K562 (cell line): ENCODE measurements around the gene CD52. TPM values are rescaled to one million over a fixed set of nuclear protein-coding genes. Genes with fewer than 3 reads are reported as not detected.

Experiments used
- ADNP ChIP-seq: fragments of 200-800 bp; sonication (Bioruptor generic); IDR thresholded peaks from 2 replicates; pipeline ENCODE4 v1.6.1; 2016; ENCODE audit warnings: missing genetic modification characterization, missing compliant biosample characterization
- ARID3A ChIP-seq: IDR thresholded peaks from 2 replicates; pipeline ENCODE4 v1.6.1; 2012; ENCODE audit warnings: low read depth, low read length, improper control_type of control experiment, borderline replicate concordance
- JUNB ChIP-seq: fragments of 450-650 bp; formaldehyde crosslinking; conservative IDR thresholded peaks from 2 replicates; pipeline ENCODE4 v1.4.0; 2020; ENCODE audit warnings: mild to moderate bottlenecking
- L3MBTL2 ChIP-seq: fragments of 450-650 bp; IDR thresholded peaks from 2 replicates; pipeline ENCODE4 v1.6.1; 2016; ENCODE audit warnings: mild to moderate bottlenecking, moderate library complexity
- MCM5 ChIP-seq: fragments of 450-650 bp; IDR thresholded peaks from 2 replicates; pipeline ENCODE4 v1.6.1; 2016; ENCODE audit warnings: low read depth
- MED1 ChIP-seq: sonication (generic); formaldehyde crosslinking; IDR thresholded peaks from 2 replicates; pipeline ENCODE4 v1.8.1; 2023; ENCODE audit warnings: missing genetic modification reagents, borderline replicate concordance
- NFE2 ChIP-seq: IDR thresholded peaks from 2 replicates; pipeline ENCODE4 v1.6.1; 2014; ENCODE audit warnings: antibody characterized with exemption, low read depth
- NKRF ChIP-seq: fragments of 450-650 bp; IDR thresholded peaks from 2 replicates; pipeline ENCODE4 v1.6.1; 2016; ENCODE audit warnings: borderline replicate concordance
- PATZ1 ChIP-seq: fragments of 250-450 bp; sonication (Bioruptor Pico); IDR thresholded peaks from 2 replicates; pipeline ENCODE4 v1.5.0; 2020; ENCODE audit warnings: mild to moderate bottlenecking, borderline replicate concordance
- PREB ChIP-seq: sonication (generic); formaldehyde crosslinking; IDR thresholded peaks from 2 replicates; pipeline ENCODE4 v1.8.1; 2023; ENCODE audit warnings: mild to moderate bottlenecking, missing genetic modification reagents
- RBM39 ChIP-seq: fragments of 200-400 bp; formaldehyde crosslinking; optimal IDR thresholded peaks from 2 replicates; pipeline ENCODE3; 2018; ENCODE audit warnings: low read depth, low read length
- SP2 ChIP-seq: IDR thresholded peaks from 2 replicates; pipeline ENCODE4 v1.6.1; 2011; ENCODE audit warnings: mild to moderate bottlenecking, low read depth, low read length, moderate library complexity; ENCODE audit not compliant: poor library complexity, severe bottlenecking; ENCODE audit errors: extremely low read depth
- SRF ChIP-seq, 2 experiments: fragments of 250-450, 450-650 bp in 1 of 2; sonication (Bioruptor Pico) in 1 of 2; sonication (generic) in 1 of 2; formaldehyde crosslinking; IDR thresholded peaks; 2 replicates each; pipeline versions ENCODE4 v1.5.0 to v1.5.1; 2020 to 2022; ENCODE audit warnings: mild to moderate bottlenecking in 1 of 2, missing genetic modification reagents in 1 of 2
- TGIF2 ChIP-seq: sonication (generic); formaldehyde crosslinking; IDR thresholded peaks from 2 replicates; pipeline ENCODE4 v1.8.1; 2022; ENCODE audit warnings: mild to moderate bottlenecking, missing genetic modification reagents, moderate library complexity
- U2AF2 ChIP-seq: fragments of 200-400 bp; formaldehyde crosslinking; optimal IDR thresholded peaks from 2 replicates; pipeline ENCODE3; 2017; ENCODE audit warnings: low read depth, mild to moderate bottlenecking, low read length
- ZNF445 ChIP-seq: fragments of 250-450 bp; sonication (Bioruptor Pico); IDR thresholded peaks from 2 replicates; pipeline ENCODE4 v1.4.0; 2020; ENCODE audit warnings: low read depth, mild to moderate bottlenecking, moderate library complexity
- ZNF589 ChIP-seq: fragments of 200-800 bp; sonication (Bioruptor generic); IDR thresholded peaks from 2 replicates; pipeline ENCODE4 v1.6.1; 2016; ENCODE audit warnings: low read depth, missing genetic modification characterization, missing compliant biosample characterization
- ZNF644 ChIP-seq: fragments of 200-800 bp; sonication (Bioruptor generic); IDR thresholded peaks from 2 replicates; pipeline ENCODE4 v1.6.1; 2016; ENCODE audit warnings: low read depth, missing genetic modification characterization, missing compliant biosample characterization
- ZNF696 ChIP-seq: fragments of 250-450 bp; sonication (Bioruptor Pico); conservative IDR thresholded peaks from 2 replicates; pipeline ENCODE4 v1.4.0; 2020; ENCODE audit warnings: mild to moderate bottlenecking, moderate library complexity
- ZNF79 ChIP-seq: fragments of 250-450 bp; sonication (Bioruptor Pico); IDR thresholded peaks from 2 replicates; pipeline ENCODE4 v1.4.0; 2020; ENCODE audit warnings: low read depth, mild to moderate bottlenecking, moderate library complexity
- polyA plus RNA-seq, 8 experiments: library from polyadenylated mRNA; depleted of rRNA in 4 of 8; stranded (reverse) in 5 of 8; unstranded in 3 of 8; fragments of >200 nt; fragmentation: Nextera tagmentation in 2 of 8; fragmentation: Illumina TruSeq in 1 of 8; extraction: Ambion mirVana in 2 of 8; extraction: Trizol in 1 of 8; gene quantifications; 2 replicates each; pipeline versions ENCODE4 v1.2.1 to v1.2.3, GENCODE V29; 2011 to 2014; ENCODE audit warnings: inconsistent platforms in 1 of 8, missing spikeins in 1 of 8
- total RNA-seq, 7 experiments: library from RNA; depleted of rRNA in 6 of 7; stranded (reverse); fragments of >200 nt in 6 of 7; fragmentation: Illumina TruSeq in 2 of 7; extraction: Trizol in 2 of 7; gene quantifications; 2 replicates each; pipeline versions ENCODE4 v1.2.1 to v1.2.3, GENCODE V29; 2011 to 2021; ENCODE audit warnings: low replicate concordance in 1 of 7

The CD52 gene
- total and polyA plus RNA-seq, 9 of the 15 experiments (the other 6 are each of a cell fraction or from before 2014, with no cell fraction given), result 34.9 to 488 (median 173) TPM

- TF ChIP-seq MED1 (no peak), U2AF2 (no peak), MCM5 (no peak), ZNF79 (CRISPR knock-in tag) (no peak), ZNF696 (CRISPR knock-in tag) (no peak), NFE2 (peak; percentile 68), ADNP (tag) (no peak), RBM39 (no peak), SP2 (no peak), TGIF2 (CRISPR knock-in tag) (no peak), PATZ1 (0 out of 2 replicates have a peak, but pooled peaks have one; percentile 75), ZNF589 (CRISPR knock-in tag) (no peak; the same call in 1 of the 2 replicates), ZNF445 (CRISPR knock-in tag) (no peak), L3MBTL2 (peak; percentile 96), JUNB (CRISPR knock-in tag) (no peak), SRF (CRISPR knock-in tag; IDR thresholded peaks at IDR 0.05) (peak in 1 of 2 experiments; percentile 72; a peak in 1 of 4 replicates), NKRF (peak; percentile 75), ARID3A (no peak), PREB (CRISPR knock-in tag) (no peak), ZNF644 (tag) (no peak)
Observed at GRCh38 chr1:26279456-26280332, 38.1 kb upstream of the CD52 start, which contains the start of gene SH3BGRL3 (continued).
